LNCaP clone FGC (cell line): ENCODE data around the gene STPG4.

Source experiments
- DNase-seq: peaks from one replicate; pipeline ENCODE4 v3.0.0-alpha.2; 2011; ENCODE audit warnings: low read depth
- H3K4me3 ChIP-seq: 2 replicates; pipeline ENCODE4 v1.5.1; 2011; ENCODE audit warnings: mild to moderate bottlenecking, low read depth, low read length, control low read depth
- TF ChIP-seq, protein P1 (sequence below): IDR thresholded peaks from 2 replicates; pipeline ENCODE4 v1.5.1; 2012; ENCODE audit warnings: mild to moderate bottlenecking; ENCODE audit not compliant: control insufficient read depth, insufficient read depth; ENCODE audit errors: extremely low read depth

Gene STPG4

DNA sequence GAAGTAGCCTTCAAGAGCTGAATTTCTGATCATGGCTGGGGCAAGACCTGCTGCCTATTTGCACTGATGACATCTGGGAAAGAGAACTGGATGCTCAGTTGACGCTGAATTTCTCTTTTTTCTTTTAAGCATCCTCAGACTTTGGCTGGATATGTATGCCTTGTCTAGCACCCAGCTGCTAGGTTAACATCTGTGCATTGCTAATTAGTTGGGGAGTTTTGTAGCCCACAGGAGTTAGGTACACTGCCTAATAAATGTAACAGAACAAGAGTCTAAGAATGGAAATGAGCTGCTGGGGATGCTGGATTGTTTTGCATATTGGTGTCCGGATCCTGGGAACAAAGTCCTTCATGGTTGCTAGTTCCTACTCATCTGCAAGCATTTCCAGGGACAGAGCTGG lies 40.9 kb upstream of the STPG4 start:
- DNase-seq, result no peak
- TF ChIP-seq, protein P1, sequence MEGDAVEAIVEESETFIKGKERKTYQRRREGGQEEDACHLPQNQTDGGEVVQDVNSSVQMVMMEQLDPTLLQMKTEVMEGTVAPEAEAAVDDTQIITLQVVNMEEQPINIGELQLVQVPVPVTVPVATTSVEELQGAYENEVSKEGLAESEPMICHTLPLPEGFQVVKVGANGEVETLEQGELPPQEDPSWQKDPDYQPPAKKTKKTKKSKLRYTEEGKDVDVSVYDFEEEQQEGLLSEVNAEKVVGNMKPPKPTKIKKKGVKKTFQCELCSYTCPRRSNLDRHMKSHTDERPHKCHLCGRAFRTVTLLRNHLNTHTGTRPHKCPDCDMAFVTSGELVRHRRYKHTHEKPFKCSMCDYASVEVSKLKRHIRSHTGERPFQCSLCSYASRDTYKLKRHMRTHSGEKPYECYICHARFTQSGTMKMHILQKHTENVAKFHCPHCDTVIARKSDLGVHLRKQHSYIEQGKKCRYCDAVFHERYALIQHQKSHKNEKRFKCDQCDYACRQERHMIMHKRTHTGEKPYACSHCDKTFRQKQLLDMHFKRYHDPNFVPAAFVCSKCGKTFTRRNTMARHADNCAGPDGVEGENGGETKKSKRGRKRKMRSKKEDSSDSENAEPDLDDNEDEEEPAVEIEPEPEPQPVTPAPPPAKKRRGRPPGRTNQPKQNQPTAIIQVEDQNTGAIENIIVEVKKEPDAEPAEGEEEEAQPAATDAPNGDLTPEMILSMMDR, result no peak
- H3K4me3 ChIP-seq, result no peak overlapping the region

DNA sequence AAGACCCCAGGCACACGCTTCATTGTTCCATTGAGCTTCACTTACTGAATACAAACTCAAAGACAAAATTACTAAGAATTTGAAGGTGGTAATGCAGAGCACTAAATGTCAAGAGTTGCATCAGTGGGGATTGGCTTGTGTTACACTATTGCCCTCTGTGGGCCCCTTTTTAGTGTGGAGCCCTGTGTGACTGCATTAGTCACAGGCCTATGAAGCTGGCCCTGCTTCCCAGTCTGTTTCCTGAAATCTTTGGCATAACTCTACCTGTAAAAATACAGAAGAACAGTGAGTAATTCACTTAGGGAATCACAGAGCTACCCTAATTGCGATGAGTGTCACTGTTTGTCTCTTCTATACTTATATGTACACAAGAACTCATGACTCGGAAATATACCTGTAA lies 40.0 kb upstream of the STPG4 start:
- H3K4me3 ChIP-seq, result no peak overlapping the region
- TF ChIP-seq, protein P1, result 0 out of 2 replicates have a peak, but pooled peaks have one; percentile 7
- DNase-seq, result peak; percentile 50

- no peak overlapping the region for H3K4me3 ChIP-seq
- no peak for DNase-seq
- TF ChIP-seq, protein P1, result no peak
Observed at GRCh38 chr2:47194410-47194809, 39.3 kb upstream of the STPG4 start.

DNA sequence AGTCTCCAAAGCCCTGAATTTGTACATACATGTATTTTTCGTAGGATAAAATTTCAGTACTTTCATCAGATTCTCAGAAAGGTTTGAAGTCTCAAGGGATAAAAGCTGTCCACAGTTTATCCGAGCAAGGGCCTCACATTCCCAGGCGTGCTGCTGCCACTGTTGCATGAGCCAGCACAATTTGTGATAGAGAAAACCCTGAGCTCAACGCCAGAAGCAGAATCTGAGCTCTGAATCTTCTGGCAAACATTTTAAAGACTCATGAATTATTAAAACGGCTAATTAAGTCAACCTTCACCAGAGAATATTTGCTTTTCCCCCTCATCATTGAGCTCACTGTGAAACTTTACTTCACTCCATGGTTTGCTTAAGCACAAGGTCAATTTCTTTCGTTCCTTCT lies 38.5 kb upstream of the STPG4 start:
- TF ChIP-seq, protein P1, result no peak
- H3K4me3 ChIP-seq, result no peak overlapping the region

GRCh38 chr2:47190188-47190881 lies 35.2 kb upstream of the STPG4 start:
- no peak for DNase-seq
- H3K4me3 ChIP-seq, result no peak overlapping the region
- TF ChIP-seq, protein P1, result no peak

More for the DNA sequence above, 38.5 kb upstream of the STPG4 start:
- DNase-seq, result no peak

DNA sequence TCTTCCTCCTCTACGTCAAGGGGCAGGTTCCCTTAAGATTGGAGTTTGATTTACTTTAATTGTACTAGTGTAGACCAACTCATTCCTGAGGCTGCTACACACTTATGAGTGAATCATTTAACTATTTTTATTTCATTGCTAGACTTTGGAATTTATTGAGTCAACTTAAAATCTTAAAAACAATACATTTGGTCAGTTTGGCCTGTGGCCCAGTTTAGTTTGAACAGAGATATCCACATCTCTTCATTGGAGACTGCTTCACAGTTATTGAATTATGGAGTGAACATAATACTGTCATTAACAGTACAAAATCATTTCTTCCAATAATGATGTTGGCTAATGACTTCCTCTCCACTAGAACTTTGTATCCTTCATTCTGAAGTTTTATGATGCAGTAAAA lies 34.5 kb upstream of the STPG4 start:
- H3K4me3 ChIP-seq, result no peak overlapping the region
- TF ChIP-seq, protein P1, result no peak
- DNase-seq, result no peak

- H3K4me3 ChIP-seq, result no peak overlapping the region
- no peak for DNase-seq
- TF ChIP-seq, protein P1, result no peak
Observed at GRCh38 chr2:47187069-47187468, 32.0 kb upstream of the STPG4 start.
